ENCODE measurements around the gene VEZT. TPM values are rescaled to one million over a fixed set of nuclear protein-coding genes. Genes with fewer than 3 reads are reported as not detected.

The VEZT gene
- total and polyA plus RNA-seq, 9 of the 15 experiments (the other 6 are each of a cell fraction or from before 2014, with no cell fraction given) = 16.1 to 61.5 (median 32.6) TPM

DNA sequence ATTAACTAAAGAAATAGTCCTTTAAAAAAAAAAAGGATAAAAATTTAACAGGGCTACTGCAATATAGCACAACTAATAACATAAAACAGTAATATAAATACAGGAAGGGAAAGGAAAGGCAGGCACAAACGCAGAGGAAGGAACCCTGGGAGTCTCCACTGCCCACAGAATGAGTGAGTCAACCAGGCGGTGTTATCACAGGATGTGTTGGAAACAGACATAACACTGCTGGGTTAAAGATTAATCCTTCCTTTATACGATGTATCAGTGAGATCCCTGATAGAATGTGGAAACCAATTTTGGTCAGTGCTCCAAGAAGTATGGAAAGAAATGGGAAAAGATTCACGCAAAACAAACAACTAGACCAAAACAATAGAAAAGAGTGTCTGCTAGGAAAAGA lies 48.2 kb upstream of the VEZT start (continued):
- TF ChIP-seq, protein P1, sequence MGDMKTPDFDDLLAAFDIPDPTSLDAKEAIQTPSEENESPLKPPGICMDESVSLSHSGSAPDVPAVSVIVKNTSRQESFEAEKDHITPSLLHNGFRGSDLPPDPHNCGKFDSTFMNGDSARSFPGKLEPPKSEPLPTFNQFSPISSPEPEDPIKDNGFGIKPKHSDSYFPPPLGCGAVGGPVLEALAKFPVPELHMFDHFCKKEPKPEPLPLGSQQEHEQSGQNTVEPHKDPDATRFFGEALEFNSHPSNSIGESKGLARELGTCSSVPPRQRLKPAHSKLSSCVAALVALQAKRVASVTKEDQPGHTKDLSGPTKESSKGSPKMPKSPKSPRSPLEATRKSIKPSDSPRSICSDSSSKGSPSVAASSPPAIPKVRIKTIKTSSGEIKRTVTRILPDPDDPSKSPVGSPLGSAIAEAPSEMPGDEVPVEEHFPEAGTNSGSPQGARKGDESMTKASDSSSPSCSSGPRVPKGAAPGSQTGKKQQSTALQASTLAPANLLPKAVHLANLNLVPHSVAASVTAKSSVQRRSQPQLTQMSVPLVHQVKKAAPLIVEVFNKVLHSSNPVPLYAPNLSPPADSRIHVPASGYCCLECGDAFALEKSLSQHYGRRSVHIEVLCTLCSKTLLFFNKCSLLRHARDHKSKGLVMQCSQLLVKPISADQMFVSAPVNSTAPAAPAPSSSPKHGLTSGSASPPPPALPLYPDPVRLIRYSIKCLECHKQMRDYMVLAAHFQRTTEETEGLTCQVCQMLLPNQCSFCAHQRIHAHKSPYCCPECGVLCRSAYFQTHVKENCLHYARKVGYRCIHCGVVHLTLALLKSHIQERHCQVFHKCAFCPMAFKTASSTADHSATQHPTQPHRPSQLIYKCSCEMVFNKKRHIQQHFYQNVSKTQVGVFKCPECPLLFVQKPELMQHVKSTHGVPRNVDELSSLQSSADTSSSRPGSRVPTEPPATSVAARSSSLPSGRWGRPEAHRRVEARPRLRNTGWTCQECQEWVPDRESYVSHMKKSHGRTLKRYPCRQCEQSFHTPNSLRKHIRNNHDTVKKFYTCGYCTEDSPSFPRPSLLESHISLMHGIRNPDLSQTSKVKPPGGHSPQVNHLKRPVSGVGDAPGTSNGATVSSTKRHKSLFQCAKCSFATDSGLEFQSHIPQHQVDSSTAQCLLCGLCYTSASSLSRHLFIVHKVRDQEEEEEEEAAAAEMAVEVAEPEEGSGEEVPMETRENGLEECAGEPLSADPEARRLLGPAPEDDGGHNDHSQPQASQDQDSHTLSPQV (IDR thresholded peaks at IDR 0.05) = 0 out of 2 replicates have a peak, but pooled peaks have one; percentile 20
- TF ChIP-seq HNRNPK (IDR thresholded peaks at IDR 0.05; ENCODE audit: low read depth, low read length, poor library complexity, severe bottlenecking) (no peak), ETV6 (IDR thresholded peaks at IDR 0.05; ENCODE audit: borderline replicate concordance in 1 of 2, low read depth in 2 of 2, low read length in 1 of 2) (no peak), ETV6 (CRISPR knock-in tag; IDR thresholded peaks at IDR 0.05; ENCODE audit: borderline replicate concordance) (no peak), JUND (IDR thresholded peaks at IDR 0.05; ENCODE audit: borderline replicate concordance, low read depth, low read length) (peak; percentile 82), JUND (tag; IDR thresholded peaks at IDR 0.05; ENCODE audit: borderline replicate concordance, low read depth, low read length) (peak; percentile 70; the same call in 1 of the 3 replicates), ETS2 (tag; IDR thresholded peaks at IDR 0.05; ENCODE audit: borderline replicate concordance, poor library complexity, severe bottlenecking) (no peak), CBX3 (IDR thresholded peaks at IDR 0.05; ENCODE audit: borderline replicate concordance in 1 of 2, low read length in 2 of 2) (peak in 1 of 2 experiments; percentile 31; a peak in 1 of 3 replicates), KLF16 (IDR thresholded peaks at IDR 0.05) (no peak), JUN (IDR thresholded peaks at IDR 0.05; ENCODE audit: borderline replicate concordance, low read depth, low read length) (peak; percentile 24; the same call in 1 of the 2 replicates), JUN (CRISPR knock-in tag; IDR thresholded peaks at IDR 0.05; ENCODE audit: borderline replicate concordance) (no peak), ZNF253 (CRISPR knock-in tag; conservative IDR thresholded peaks at IDR 0.05) (no peak), TEAD4 (IDR thresholded peaks at IDR 0.05; ENCODE audit: low read length) (peak; percentile 68), TEAD4 (CRISPR knock-in tag; IDR thresholded peaks at IDR 0.05; ENCODE audit: borderline replicate concordance) (no peak), MEF2D (tag; conservative IDR thresholded peaks at IDR 0.05; ENCODE audit: low read depth) (no peak), ZZZ3 (IDR thresholded peaks at IDR 0.05) (no peak), EP300 (IDR thresholded peaks at IDR 0.05; ENCODE audit: low read length) (peak; percentile 62; the same call in 1 of the 2 replicates), XRCC5 (IDR thresholded peaks at IDR 0.05; ENCODE audit: low read depth, low read length) (no peak), ARID1B (IDR thresholded peaks at IDR 0.05) (peak; percentile 82), CBFA2T3 (IDR thresholded peaks at IDR 0.05) (peak; percentile 82), TRIM24 (IDR thresholded peaks at IDR 0.05) (peak; percentile 35 to 65; a peak in 1 of 4 replicates)
- TF ChIP-seq, protein P2, sequence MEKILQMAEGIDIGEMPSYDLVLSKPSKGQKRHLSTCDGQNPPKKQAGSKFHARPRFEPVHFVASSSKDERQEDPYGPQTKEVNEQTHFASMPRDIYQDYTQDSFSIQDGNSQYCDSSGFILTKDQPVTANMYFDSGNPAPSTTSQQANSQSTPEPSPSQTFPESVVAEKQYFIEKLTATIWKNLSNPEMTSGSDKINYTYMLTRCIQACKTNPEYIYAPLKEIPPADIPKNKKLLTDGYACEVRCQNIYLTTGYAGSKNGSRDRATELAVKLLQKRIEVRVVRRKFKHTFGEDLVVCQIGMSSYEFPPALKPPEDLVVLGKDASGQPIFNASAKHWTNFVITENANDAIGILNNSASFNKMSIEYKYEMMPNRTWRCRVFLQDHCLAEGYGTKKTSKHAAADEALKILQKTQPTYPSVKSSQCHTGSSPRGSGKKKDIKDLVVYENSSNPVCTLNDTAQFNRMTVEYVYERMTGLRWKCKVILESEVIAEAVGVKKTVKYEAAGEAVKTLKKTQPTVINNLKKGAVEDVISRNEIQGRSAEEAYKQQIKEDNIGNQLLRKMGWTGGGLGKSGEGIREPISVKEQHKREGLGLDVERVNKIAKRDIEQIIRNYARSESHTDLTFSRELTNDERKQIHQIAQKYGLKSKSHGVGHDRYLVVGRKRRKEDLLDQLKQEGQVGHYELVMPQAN (IDR thresholded peaks at IDR 0.05; ENCODE audit: borderline replicate concordance) = no peak
- TF ChIP-seq, protein P3, sequence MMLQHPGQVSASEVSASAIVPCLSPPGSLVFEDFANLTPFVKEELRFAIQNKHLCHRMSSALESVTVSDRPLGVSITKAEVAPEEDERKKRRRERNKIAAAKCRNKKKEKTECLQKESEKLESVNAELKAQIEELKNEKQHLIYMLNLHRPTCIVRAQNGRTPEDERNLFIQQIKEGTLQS (IDR thresholded peaks at IDR 0.05) = peak; percentile 57
- TF ChIP-seq, protein P3 (CRISPR knock-in tag; conservative IDR thresholded peaks at IDR 0.05) = no peak

All from K562 (cell line).